ENCODE results near the gene FERMT3.

The FERMT3 gene

GRCh38 chr11:64247729-64248531, 41.4 kb downstream of the FERMT3 start:
- peak overlapping the region; percentile 91 to 98 for H3K4me3 ChIP-seq (ENCODE audit: low read depth in 1 of 2, low read length in 2 of 2)
- no peak overlapping the region for H3K27ac ChIP-seq (ENCODE audit: low read length)
- no peaks in the 10 kb centered on the region for H3K9me3 ChIP-seq (ENCODE audit: control insufficient read depth in 1 of 2, low read length in 2 of 2)
- H3K4me1 ChIP-seq (ENCODE audit: control insufficient read depth in 1 of 2, insufficient read depth in 2 of 2, low read length in 2 of 2) = peaks cover 3 to 50% of the 10 kb centered on the region in 2 donors
- no peaks in the 10 kb centered on the region for H3K36me3 ChIP-seq (ENCODE audit: control insufficient read depth in 1 of 2, insufficient read depth in 2 of 2, low read length in 2 of 2)
- H3K27me3 ChIP-seq (ENCODE audit: low read depth, low read length) = no peaks in the 10 kb centered on the region

- Histone ChIP-seq H3K9me3 (ENCODE audit: control insufficient read depth in 1 of 2, low read length in 2 of 2) (no peaks in the 10 kb centered on the region), H3K4me1 (ENCODE audit: control insufficient read depth in 1 of 2, insufficient read depth in 2 of 2, low read length in 2 of 2) (peaks cover 3 to 49% of the 10 kb centered on the region in 2 donors), H3K36me3 (ENCODE audit: control insufficient read depth in 1 of 2, insufficient read depth in 2 of 2, low read length in 2 of 2) (no peaks in the 10 kb centered on the region), H3K4me3 (ENCODE audit: low read depth in 1 of 2, low read length in 2 of 2) (no peak overlapping the region), H3K27ac (ENCODE audit: low read length) (no peak overlapping the region), H3K27me3 (ENCODE audit: low read depth, low read length) (no peaks in the 10 kb centered on the region)
These were observed 42.1 kb downstream of the FERMT3 start for GRCh38 chr11:64248578-64248977.

- no peaks in the 10 kb centered on the region for H3K9me3 ChIP-seq (ENCODE audit: control insufficient read depth in 1 of 2, low read length in 2 of 2)
- no peak overlapping the region for H3K27ac ChIP-seq (ENCODE audit: low read length)
- H3K4me1 ChIP-seq (ENCODE audit: control insufficient read depth in 1 of 2, insufficient read depth in 2 of 2, low read length in 2 of 2) = peaks cover 3 to 54% of the 10 kb centered on the region in 2 donors
- no peaks in the 10 kb centered on the region for H3K36me3 ChIP-seq (ENCODE audit: control insufficient read depth in 1 of 2, insufficient read depth in 2 of 2, low read length in 2 of 2)
- H3K4me3 ChIP-seq (ENCODE audit: low read depth in 1 of 2, low read length in 2 of 2) = no peak overlapping the region
- no peaks in the 10 kb centered on the region for H3K27me3 ChIP-seq (ENCODE audit: low read depth, low read length)
These were observed 42.5 kb downstream of the FERMT3 start for GRCh38 chr11:64249038-64249437.

GRCh38 chr11:64249563-64250414, 43.3 kb downstream of the FERMT3 start:
- Histone ChIP-seq H3K27ac (ENCODE audit: low read length) (no peak overlapping the region), H3K4me3 (ENCODE audit: low read depth in 1 of 2, low read length in 2 of 2) (no peak overlapping the region), H3K36me3 (ENCODE audit: control insufficient read depth in 1 of 2, insufficient read depth in 2 of 2, low read length in 2 of 2) (peaks cover 4 to 5% of the 10 kb centered on the region in 2 donors), H3K27me3 (ENCODE audit: low read depth, low read length) (no peaks in the 10 kb centered on the region), H3K4me1 (ENCODE audit: control insufficient read depth in 1 of 2, insufficient read depth in 2 of 2, low read length in 2 of 2) (peaks cover 3 to 53% of the 10 kb centered on the region in 2 donors), H3K9me3 (ENCODE audit: control insufficient read depth in 1 of 2, low read length in 2 of 2) (no peaks in the 10 kb centered on the region)

GRCh38 chr11:64250415-64251015, 44.0 kb downstream of the FERMT3 start:
- Histone ChIP-seq H3K27me3 (ENCODE audit: low read depth, low read length) (no peaks in the 10 kb centered on the region), H3K4me3 (ENCODE audit: low read depth in 1 of 2, low read length in 2 of 2) (peak overlapping the region; percentile 53 to 65), H3K27ac (ENCODE audit: low read length) (no peak overlapping the region), H3K4me1 (ENCODE audit: control insufficient read depth in 1 of 2, insufficient read depth in 2 of 2, low read length in 2 of 2) (peaks cover 3 to 45% of the 10 kb centered on the region in 2 donors), H3K9me3 (ENCODE audit: control insufficient read depth in 1 of 2, low read length in 2 of 2) (no peaks in the 10 kb centered on the region), H3K36me3 (ENCODE audit: control insufficient read depth in 1 of 2, insufficient read depth in 2 of 2, low read length in 2 of 2) (peaks cover 7 to 10% of the 10 kb centered on the region in 2 donors)

- peaks cover 3 to 39% of the 10 kb centered on the region in 2 donors for H3K4me1 ChIP-seq (ENCODE audit: control insufficient read depth in 1 of 2, insufficient read depth in 2 of 2, low read length in 2 of 2)
These were observed 44.7 kb downstream of the FERMT3 start, which contains the start of gene PLCB3 for GRCh38 chr11:64251016-64251752. Gene PLCB3, plus strand, starts transcription at chr11:64251530. Its CDS starts 120 bp downstream, at chr11:64251650.

GRCh38 chr11:64251753-64252002, 45.2 kb downstream of the FERMT3 start:
- Histone ChIP-seq H3K4me3 (ENCODE audit: low read depth in 1 of 2, low read length in 2 of 2) (peak overlapping the region; percentile 67 to 79), H3K4me1 (ENCODE audit: control insufficient read depth in 1 of 2, insufficient read depth in 2 of 2, low read length in 2 of 2) (peaks cover 3 to 38% of the 10 kb centered on the region in 2 donors), H3K9me3 (ENCODE audit: control insufficient read depth in 1 of 2, low read length in 2 of 2) (no peaks in the 10 kb centered on the region), H3K27ac (ENCODE audit: low read length) (peak overlapping the region; percentile 63), H3K36me3 (ENCODE audit: control insufficient read depth in 1 of 2, insufficient read depth in 2 of 2, low read length in 2 of 2) (peaks cover 12 to 19% of the 10 kb centered on the region in 2 donors), H3K27me3 (ENCODE audit: low read depth, low read length) (no peaks in the 10 kb centered on the region)

More at GRCh38 chr11:64251016-64251752, 44.7 kb downstream of the FERMT3 start, which contains the start of gene PLCB3:
- peaks cover 7 to 14% of the 10 kb centered on the region in 2 donors for H3K36me3 ChIP-seq (ENCODE audit: control insufficient read depth in 1 of 2, insufficient read depth in 2 of 2, low read length in 2 of 2)
- no peaks in the 10 kb centered on the region for H3K9me3 ChIP-seq (ENCODE audit: control insufficient read depth in 1 of 2, low read length in 2 of 2)
- H3K27ac ChIP-seq (ENCODE audit: low read length) = peak within 1 kb of the TSS; percentile 63
- peak within 1 kb of the TSS; percentile 67 to 79 for H3K4me3 ChIP-seq (ENCODE audit: low read depth in 1 of 2, low read length in 2 of 2)
- no peaks in the 10 kb centered on the region for H3K27me3 ChIP-seq (ENCODE audit: low read depth, low read length)

GRCh38 chr11:64252003-64252872, 45.7 kb downstream of the FERMT3 start:
- Histone ChIP-seq H3K36me3 (ENCODE audit: control insufficient read depth in 1 of 2, insufficient read depth in 2 of 2, low read length in 2 of 2) (peaks cover 12 to 20% of the 10 kb centered on the region in 2 donors), H3K27me3 (ENCODE audit: low read depth, low read length) (no peaks in the 10 kb centered on the region), H3K27ac (ENCODE audit: low read length) (peak overlapping the region; percentile 63), H3K4me1 (ENCODE audit: control insufficient read depth in 1 of 2, insufficient read depth in 2 of 2, low read length in 2 of 2) (peaks cover 3 to 34% of the 10 kb centered on the region in 2 donors), H3K4me3 (ENCODE audit: low read depth in 1 of 2, low read length in 2 of 2) (peak overlapping the region; percentile 67 to 79), H3K9me3 (ENCODE audit: control insufficient read depth in 1 of 2, low read length in 2 of 2) (no peaks in the 10 kb centered on the region)

- peak overlapping the region; percentile 67 to 79 for H3K4me3 ChIP-seq (ENCODE audit: low read depth in 1 of 2, low read length in 2 of 2)
- H3K36me3 ChIP-seq (ENCODE audit: control insufficient read depth in 1 of 2, insufficient read depth in 2 of 2, low read length in 2 of 2) = peaks cover 12 to 21% of the 10 kb centered on the region in 2 donors
- H3K9me3 ChIP-seq (ENCODE audit: control insufficient read depth in 1 of 2, low read length in 2 of 2) = no peaks in the 10 kb centered on the region
- peaks cover 3 to 28% of the 10 kb centered on the region in 2 donors for H3K4me1 ChIP-seq (ENCODE audit: control insufficient read depth in 1 of 2, insufficient read depth in 2 of 2, low read length in 2 of 2)
- H3K27me3 ChIP-seq (ENCODE audit: low read depth, low read length) = no peaks in the 10 kb centered on the region
- H3K27ac ChIP-seq (ENCODE audit: low read length) = peak overlapping the region; percentile 51
These were observed 46.5 kb downstream of the FERMT3 start for GRCh38 chr11:64253043-64253442.

GRCh38 chr11:64253481-64253880, 47.0 kb downstream of the FERMT3 start:
- Histone ChIP-seq H3K4me1 (ENCODE audit: control insufficient read depth in 1 of 2, insufficient read depth in 2 of 2, low read length in 2 of 2) (peaks cover 3 to 28% of the 10 kb centered on the region in 2 donors), H3K36me3 (ENCODE audit: control insufficient read depth in 1 of 2, insufficient read depth in 2 of 2, low read length in 2 of 2) (peaks cover 13 to 25% of the 10 kb centered on the region in 2 donors), H3K27ac (ENCODE audit: low read length) (no peak overlapping the region), H3K4me3 (ENCODE audit: low read depth in 1 of 2, low read length in 2 of 2) (peak overlapping the region in 1 of 2 donors; percentile 79), H3K9me3 (ENCODE audit: control insufficient read depth in 1 of 2, low read length in 2 of 2) (no peaks in the 10 kb centered on the region), H3K27me3 (ENCODE audit: low read depth, low read length) (no peaks in the 10 kb centered on the region)
